H9 (cell line): ENCODE data around the gene TP73. TPM values are rescaled to one million over a fixed set of nuclear protein-coding genes. Genes with fewer than 3 reads are reported as not detected.

ENCODE experiments used
- DNase-seq: peaks from one replicate; pipeline ENCODE4 v3.0.0-alpha.2; 2017
- H2AFZ ChIP-seq: one replicate; pipeline ENCODE4 v1.6.1; 2013; ENCODE audit warnings: mild to moderate bottlenecking, low read length, control low read depth, moderate library complexity
- H2AK5ac ChIP-seq: 2 replicates; pipeline ENCODE4 v1.6.1; 2013; ENCODE audit warnings: low read length, control low read depth, mixed read lengths; ENCODE audit not compliant: insufficient read length
- H2BK120ac ChIP-seq: one replicate; pipeline ENCODE4 v1.6.1; 2013; ENCODE audit warnings: low read depth, mild to moderate bottlenecking, low read length, control low read depth, inconsistent platforms; ENCODE audit not compliant: poor library complexity, severe bottlenecking
- H2BK12ac ChIP-seq: 2 replicates; pipeline ENCODE4 v1.6.1; 2013; ENCODE audit warnings: low read length, control low read depth, mixed read lengths, low read depth; ENCODE audit not compliant: insufficient read length
- H2BK15ac ChIP-seq: 2 replicates; pipeline ENCODE4 v1.6.1; 2013; ENCODE audit warnings: low read depth, low read length, control low read depth
- H2BK20ac ChIP-seq: one replicate; pipeline ENCODE4 v1.6.1; 2013; ENCODE audit warnings: low read depth, mild to moderate bottlenecking, low read length, control low read depth, inconsistent platforms; ENCODE audit not compliant: poor library complexity, severe bottlenecking
- H2BK5ac ChIP-seq: 2 replicates; pipeline ENCODE4 v1.6.1; 2013; ENCODE audit warnings: low read length, control low read depth, mixed read lengths; ENCODE audit not compliant: insufficient read length
- H3K14ac ChIP-seq: 2 replicates; pipeline ENCODE4 v1.6.1; 2013; ENCODE audit warnings: low read length, control low read depth; ENCODE audit not compliant: insufficient read depth
- H3K18ac ChIP-seq: 2 replicates; pipeline ENCODE4 v1.6.1; 2013; ENCODE audit warnings: low read depth, mild to moderate bottlenecking, mixed read lengths, low read length, control low read depth; ENCODE audit not compliant: insufficient read length
- H3K23ac ChIP-seq: 2 replicates; pipeline ENCODE4 v1.6.1; 2013; ENCODE audit warnings: low read length, control low read depth, mixed read lengths, low read depth; ENCODE audit not compliant: insufficient read length
- H3K23me2 ChIP-seq: 2 replicates; pipeline ENCODE4 v1.6.1; 2013; ENCODE audit warnings: low read depth, mild to moderate bottlenecking, mixed read lengths, low read length, control low read depth; ENCODE audit not compliant: insufficient read length, poor library complexity, severe bottlenecking
- H3K27ac ChIP-seq: 2 replicates; pipeline ENCODE4 v1.5.1; 2013; ENCODE audit warnings: low read length, control low read depth, mixed read lengths, low read depth; ENCODE audit not compliant: insufficient read length
- H3K27me3 ChIP-seq: 2 replicates; pipeline ENCODE4 v1.6.1; 2013; ENCODE audit warnings: low read length, control low read depth, inconsistent platforms; ENCODE audit not compliant: insufficient read depth
- H3K4ac ChIP-seq: 2 replicates; pipeline ENCODE4 v1.6.1; 2013; ENCODE audit warnings: low read depth, mild to moderate bottlenecking, control low read depth, inconsistent platforms, low read length, moderate library complexity
- H3K4me1 ChIP-seq: 2 replicates; pipeline ENCODE4 v1.6.1; 2013; ENCODE audit warnings: low read length, control low read depth, inconsistent platforms; ENCODE audit not compliant: insufficient read depth
- H3K4me2 ChIP-seq: 2 replicates; pipeline ENCODE4 v1.6.1; 2013; ENCODE audit warnings: low read length, control low read depth, mixed read lengths; ENCODE audit not compliant: insufficient read length, insufficient read depth
- H3K56ac ChIP-seq: 2 replicates; pipeline ENCODE4 v1.6.1; 2013; ENCODE audit warnings: low read depth, mild to moderate bottlenecking, mixed read lengths, low read length, control low read depth; ENCODE audit not compliant: insufficient read length
- H3K79me1 ChIP-seq: 2 replicates; pipeline ENCODE4 v1.6.1; 2013; ENCODE audit warnings: low read depth, mild to moderate bottlenecking, moderate library complexity, low read length, control low read depth, inconsistent platforms; ENCODE audit not compliant: insufficient read depth, poor library complexity, severe bottlenecking
- H3K79me2 ChIP-seq: 2 replicates; pipeline ENCODE4 v1.6.1; 2013; ENCODE audit warnings: low read length, control low read depth, inconsistent platforms; ENCODE audit not compliant: insufficient read depth
- H3K9ac ChIP-seq: 2 replicates; pipeline ENCODE4 v1.6.1; 2013; ENCODE audit warnings: low read length, control low read depth, mixed read lengths; ENCODE audit not compliant: insufficient read length; ENCODE audit errors: extremely low read depth
- H3K9me3 ChIP-seq: one replicate; pipeline ENCODE4 v1.6.1; 2013; ENCODE audit warnings: low read depth, low read length, inconsistent platforms; ENCODE audit not compliant: control insufficient read depth
- H3T11ph ChIP-seq: one replicate; pipeline ENCODE4 v1.6.1; 2013; ENCODE audit warnings: mild to moderate bottlenecking, low read length, control low read depth, inconsistent platforms
- H4K20me1 ChIP-seq: one replicate; pipeline ENCODE4 v1.6.1; 2013; ENCODE audit not compliant: control insufficient read depth, insufficient read length, insufficient read depth
- H4K5ac ChIP-seq: 2 replicates; pipeline ENCODE4 v1.6.1; 2013; ENCODE audit warnings: low read depth, mild to moderate bottlenecking, mixed read lengths, low read length, control low read depth; ENCODE audit not compliant: insufficient read length
- H4K8ac ChIP-seq: replicated peaks from 2 replicates; pipeline ENCODE4 v1.6.1; 2013; ENCODE audit warnings: low read length, control low read depth, mixed read lengths, low read depth; ENCODE audit not compliant: insufficient read length
- H4K91ac ChIP-seq: 2 replicates; pipeline ENCODE4 v1.6.1; 2013; ENCODE audit warnings: low read depth, mild to moderate bottlenecking, moderate library complexity, mixed read lengths, low read length, control low read depth; ENCODE audit not compliant: insufficient read length
- H3K27ac Mint-ChIP-seq, 3 experiments: 2 replicates in 2 of 3; 3 replicates in 1 of 3; pipeline ENCODE4 v1.8.0; 2020 to 2021; ENCODE audit warnings: mixed read lengths in 3 of 3, mild to moderate bottlenecking in 1 of 3, moderate library complexity in 1 of 3
- H3K27me3 Mint-ChIP-seq: 2 replicates; pipeline ENCODE4 v1.8.0; 2021; ENCODE audit warnings: low read depth, mild to moderate bottlenecking, moderate library complexity, mixed read lengths
- H3K36me3 Mint-ChIP-seq, 3 experiments: 2 replicates in 2 of 3; 3 replicates in 1 of 3; pipeline ENCODE4 v1.8.0; 2020 to 2021; ENCODE audit warnings: low read depth in 3 of 3, mixed read lengths in 3 of 3; ENCODE audit not compliant: insufficient read depth in 1 of 3
- H3K4me1 Mint-ChIP-seq, 2 experiments: 2 replicates each; pipeline ENCODE4 v1.8.0; 2020; ENCODE audit warnings: mixed read lengths in 2 of 2
- H3K4me3 Mint-ChIP-seq, 2 experiments: 2 replicates in 1 of 2; 3 replicates in 1 of 2; pipeline ENCODE4 v1.8.0; 2020 to 2021; ENCODE audit warnings: mild to moderate bottlenecking in 2 of 2, mixed read lengths in 2 of 2, moderate library complexity in 1 of 2
- H3K9me3 Mint-ChIP-seq, 2 experiments: 2 replicates in 1 of 2; 3 replicates in 1 of 2; pipeline ENCODE4 v1.8.0; 2020; ENCODE audit warnings: mild to moderate bottlenecking in 2 of 2, mixed read lengths in 2 of 2, moderate library complexity in 1 of 2
- CTCF ChIP-seq: fragments of 200-600 bp; sonication (generic); conservative IDR thresholded peaks from 3 replicates; pipeline ENCODE4 v1.8.0; 2021; ENCODE audit warnings: antibody characterized with exemption, mild to moderate bottlenecking
- WGBS: extraction: QIAGEN DNeasy Blood & Tissue Kit; methylation state at CpG from one replicate; pipeline ENCODE4 v1.1.7; 2013; ENCODE audit warnings: missing lambda C conversion rate, low lambda C conversion rate, mixed read lengths; ENCODE audit not compliant: insufficient read length; ENCODE audit errors: extremely low coverage; 5-methylcytosine and 5-hydroxymethylcytosine counted together
- total RNA-seq: library from RNA; stranded (reverse); gene quantifications from 2 replicates; pipeline ENCODE4 v1.2.1, GENCODE V29; 2021

TP73 gene
- total RNA-seq, 1 experiment from 2014 or later, result 4.7 TPM

GRCh38 chr1:3646596-3646995 lies 5.7 kb upstream of the TP73 start:
- no peak overlapping the region for H4K8ac ChIP-seq

More at GRCh38 chr1:3646596-3646995, 5.7 kb upstream of the TP73 start:
- Histone ChIP-seq H3K4me2 (no peak overlapping the region), H3K9ac (no peak overlapping the region), H4K20me1 (no peaks in the 10 kb centered on the region), H3K9me3 (no peaks in the 10 kb centered on the region), H4K91ac (no peak overlapping the region), H3K79me1 (no peaks in the 10 kb centered on the region), H3K56ac (no peak overlapping the region), H3K23ac (no peak overlapping the region), H2AFZ (no peak overlapping the region), H3K18ac (no peak overlapping the region), H4K5ac (no peak overlapping the region), H3K4me1 (no peaks in the 10 kb centered on the region), H2BK12ac (no peak overlapping the region), H2BK15ac (no peak overlapping the region), H3T11ph (no peak overlapping the region), H3K4ac (no peak overlapping the region), H2AK5ac (no peak overlapping the region), H2BK20ac (no peak overlapping the region), H3K14ac (no peak overlapping the region), H2BK120ac (no peak overlapping the region), H2BK5ac (no peak overlapping the region), H3K27ac (no peak overlapping the region), H3K23me2 (peaks cover 20% of the 10 kb centered on the region), H3K27me3 (peaks cover 12% of the 10 kb centered on the region; the same call in 1 of the 2 replicates), H3K79me2 (peaks cover 3% of the 10 kb centered on the region; the same call in 1 of the 2 replicates)
- Mint-ChIP-seq H3K27me3 (peaks cover 17% of the 10 kb centered on the region), H3K9me3 (no peaks in the 10 kb centered on the region), H3K4me1 (peaks cover 10 to 12% of the 10 kb centered on the region in 2 experiments; a peak in 3 of 4 replicates), H3K4me3 (no peak overlapping the region), H3K27ac (no peak overlapping the region), H3K36me3 (peaks cover 0 to 37% (median 16%) of the 10 kb centered on the region in 3 experiments)
- TF ChIP-seq CTCF, result no peak
- no peak for DNase-seq
- no CpG with 5 or more reads among the region's 20 CpGs for WGBS
